DLD1 (cell line): Measurements from ENCODE around the gene SLC1A7.

Experiments
- in situ Hi-C: cut with HindIII; loops from 2 replicates; pipeline ENCODE4 v1.10.0; 2017; ENCODE audit warnings: low sequenced_read_pairs

The SLC1A7 gene

DNA sequence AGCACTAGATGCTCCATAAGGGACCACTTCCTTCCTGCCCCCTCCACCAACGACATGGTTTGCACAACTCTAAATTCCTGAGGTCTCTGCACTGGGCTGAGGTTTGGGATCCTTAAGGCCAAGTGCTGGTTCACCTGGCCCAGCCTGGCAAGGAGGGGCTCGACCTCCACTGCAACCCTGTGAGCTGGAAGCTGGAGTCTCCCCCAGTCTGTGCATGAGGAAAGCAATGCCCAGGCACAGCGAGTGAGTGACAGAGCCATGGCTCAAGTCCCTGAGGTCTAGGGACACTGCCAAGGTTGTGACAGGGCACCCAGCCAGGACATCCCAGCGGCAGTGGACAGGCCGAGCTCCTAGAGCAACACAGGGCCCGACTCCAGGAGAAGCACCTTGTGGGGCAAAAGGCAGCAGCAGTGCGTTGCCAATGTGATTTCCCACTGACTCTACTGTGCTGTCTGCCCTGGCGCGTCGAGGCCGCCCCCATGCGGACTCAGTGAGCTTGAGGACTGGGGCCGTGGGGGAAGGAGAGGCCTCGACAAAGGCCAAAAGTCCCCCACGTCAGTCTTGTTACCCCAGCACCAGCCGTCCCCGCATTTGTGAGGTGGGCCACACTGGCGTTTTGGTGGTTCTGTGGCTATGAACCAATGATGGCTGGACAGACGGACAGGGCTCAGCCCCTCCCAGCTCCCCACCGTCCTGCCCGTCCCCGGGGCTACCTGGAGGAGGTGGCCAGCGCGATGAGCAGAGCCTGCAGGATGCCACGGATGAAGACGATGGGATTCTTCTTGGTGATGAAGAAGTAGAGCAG is 50.4 kb downstream of the SLC1A7 start:
- in situ Hi-C loops, result no loop called here

DNA sequence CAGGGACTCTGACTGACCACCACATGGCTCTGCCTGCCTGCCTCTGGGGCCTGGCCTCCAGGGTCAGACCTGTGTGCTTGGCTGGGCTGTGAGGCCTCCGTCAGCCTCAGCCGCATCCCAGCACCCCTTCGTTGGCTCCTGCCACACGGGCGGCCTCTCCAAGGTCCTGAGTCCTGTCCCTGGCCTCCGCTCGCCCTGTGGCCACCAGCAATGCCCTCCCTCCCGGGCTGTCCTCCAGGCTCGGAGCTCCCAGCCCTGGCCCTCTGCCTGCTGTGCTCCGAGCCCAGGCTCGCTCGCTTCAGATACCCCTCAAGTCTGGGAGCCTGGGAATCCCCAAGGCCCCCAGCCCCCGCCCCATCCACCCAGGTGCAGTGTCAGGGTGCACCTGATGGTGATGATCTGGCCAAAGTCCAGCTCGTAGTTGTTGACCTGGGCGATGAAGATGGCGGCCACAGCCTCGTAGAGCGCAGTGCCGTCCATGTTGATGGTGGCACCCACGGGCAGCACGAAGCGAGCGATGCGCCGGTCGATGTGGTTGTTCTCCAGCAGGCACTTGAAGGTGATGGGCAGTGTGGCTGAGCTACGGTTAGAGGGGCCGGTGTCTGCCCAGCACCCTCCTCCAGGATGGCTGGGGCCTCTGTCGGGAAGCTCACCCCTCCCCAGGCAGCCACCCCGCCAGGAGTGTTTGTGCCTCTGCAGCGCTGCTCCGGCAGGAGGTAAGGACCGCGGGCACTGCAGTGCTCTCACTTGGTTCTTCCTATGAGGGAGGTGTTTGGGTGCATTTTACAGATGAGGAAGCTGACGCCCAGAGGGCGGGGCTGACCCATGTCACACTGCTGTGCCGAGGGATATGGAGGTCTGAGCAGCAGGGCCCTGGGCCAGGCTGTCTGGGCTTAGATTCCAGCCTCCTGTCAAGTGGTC is 52.0 kb downstream of the SLC1A7 start:
- in situ Hi-C loops, result no loop called here

- in situ Hi-C loops, result no loop called here
Observed at GRCh38 chr1:53089478-53090226, 52.8 kb downstream of the SLC1A7 start.

DNA sequence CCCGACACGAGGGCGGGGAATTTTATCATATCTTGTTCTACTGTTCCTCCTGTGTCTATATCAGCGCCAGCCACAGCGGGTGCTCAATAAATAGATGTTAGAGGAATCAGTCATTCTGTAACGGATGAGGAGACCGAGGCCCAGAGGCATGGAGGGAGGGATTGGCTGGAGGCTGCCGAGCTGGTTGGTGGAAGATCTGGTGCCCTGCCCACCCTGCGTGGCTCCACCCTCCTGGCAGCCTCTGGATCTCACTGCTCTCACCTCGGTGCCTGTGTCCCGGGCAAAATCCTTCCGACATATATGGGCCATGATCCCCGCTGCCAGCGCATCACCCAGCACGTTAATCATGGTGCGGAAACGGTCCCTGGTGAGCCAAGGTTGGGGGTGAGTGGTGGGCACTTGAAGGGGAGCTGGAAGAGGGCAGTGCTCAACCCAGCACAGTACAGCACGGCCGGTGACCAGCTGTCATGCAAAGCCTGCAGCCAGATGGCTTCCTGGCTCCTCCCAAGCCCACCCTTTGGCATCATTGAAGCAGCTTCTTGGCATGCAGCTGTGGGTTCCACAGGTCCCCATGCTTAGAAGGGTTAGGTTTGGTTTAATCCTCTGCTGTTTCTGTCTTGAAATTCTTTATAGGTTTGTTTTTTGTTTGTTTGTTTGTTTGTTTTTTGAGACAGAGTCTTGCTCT is 53.7 kb downstream of the SLC1A7 start:
- in situ Hi-C loops, result no loop called here

DNA sequence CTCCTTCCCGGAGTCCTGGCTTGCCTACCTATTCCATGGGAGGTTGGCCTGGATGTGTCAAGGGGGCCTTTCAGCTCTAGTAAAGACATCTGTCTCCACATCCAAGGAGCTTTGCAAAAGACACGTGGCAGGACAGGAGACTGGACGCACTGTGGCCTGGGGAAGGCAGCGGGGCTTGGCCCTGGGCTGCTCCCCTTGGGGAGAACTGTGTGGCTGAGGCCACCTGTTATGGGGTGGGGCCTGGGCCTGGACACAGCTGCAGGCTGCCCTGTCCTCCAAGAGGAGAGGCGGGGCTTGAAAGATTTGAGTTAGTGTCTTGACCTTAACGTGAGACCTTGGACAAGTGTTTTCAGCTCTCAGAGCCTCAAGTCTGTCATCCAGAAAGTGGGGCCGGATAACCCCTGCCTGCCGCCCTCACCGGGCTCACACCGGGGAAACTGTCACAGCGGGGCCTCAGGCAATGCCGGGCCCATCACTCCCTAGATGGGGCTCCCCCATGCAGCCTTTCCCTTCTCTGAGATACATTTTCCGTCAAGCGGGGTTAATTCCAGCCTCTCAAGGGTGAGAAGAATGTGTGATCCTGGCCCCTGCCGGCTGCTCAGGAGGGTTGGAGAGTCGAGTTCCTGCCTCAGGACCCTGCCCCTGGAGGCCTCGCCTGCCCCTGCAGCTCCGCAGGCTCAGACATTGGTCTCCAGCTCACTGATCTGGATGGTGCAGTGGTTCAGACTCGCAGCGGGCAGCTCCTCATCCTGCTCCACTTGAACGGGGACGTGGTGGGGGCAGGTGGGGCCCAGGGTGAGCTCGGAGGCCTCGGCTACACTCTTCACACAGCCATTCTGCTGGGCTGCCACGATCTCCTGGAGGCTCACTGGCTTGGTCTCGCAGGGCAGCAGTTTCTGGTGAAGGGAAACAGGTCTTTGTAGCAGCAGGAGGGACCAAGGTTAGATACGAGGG is 54.8 kb downstream of the SLC1A7 start:
- in situ Hi-C loops, result no loop called here

GRCh38 chr1:53086491-53087070 is 55.9 kb downstream of the SLC1A7 start:
- in situ Hi-C loops, result no loop called here

GRCh38 chr1:53085405-53085804 is 57.0 kb downstream of the SLC1A7 start:
- in situ Hi-C loops, result no loop called here

DNA sequence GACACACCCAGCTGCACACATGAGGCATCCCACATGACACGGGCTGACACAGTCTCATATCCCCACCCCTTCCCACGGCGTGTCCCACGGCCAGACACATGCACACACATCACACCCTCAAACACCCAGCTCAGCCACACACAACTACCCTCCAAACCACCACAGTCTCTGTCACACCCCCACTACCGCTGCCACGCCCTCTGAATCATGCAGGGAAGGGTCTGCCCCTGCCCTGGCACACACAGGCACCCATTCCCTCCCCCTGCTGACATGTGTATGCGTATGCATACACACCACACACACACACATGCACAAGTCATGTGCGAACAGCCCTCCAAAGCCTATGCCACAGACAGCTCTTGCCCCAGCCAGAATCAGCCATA is 57.9 kb downstream of the SLC1A7 start:
- in situ Hi-C loops, result no loop called here

DNA sequence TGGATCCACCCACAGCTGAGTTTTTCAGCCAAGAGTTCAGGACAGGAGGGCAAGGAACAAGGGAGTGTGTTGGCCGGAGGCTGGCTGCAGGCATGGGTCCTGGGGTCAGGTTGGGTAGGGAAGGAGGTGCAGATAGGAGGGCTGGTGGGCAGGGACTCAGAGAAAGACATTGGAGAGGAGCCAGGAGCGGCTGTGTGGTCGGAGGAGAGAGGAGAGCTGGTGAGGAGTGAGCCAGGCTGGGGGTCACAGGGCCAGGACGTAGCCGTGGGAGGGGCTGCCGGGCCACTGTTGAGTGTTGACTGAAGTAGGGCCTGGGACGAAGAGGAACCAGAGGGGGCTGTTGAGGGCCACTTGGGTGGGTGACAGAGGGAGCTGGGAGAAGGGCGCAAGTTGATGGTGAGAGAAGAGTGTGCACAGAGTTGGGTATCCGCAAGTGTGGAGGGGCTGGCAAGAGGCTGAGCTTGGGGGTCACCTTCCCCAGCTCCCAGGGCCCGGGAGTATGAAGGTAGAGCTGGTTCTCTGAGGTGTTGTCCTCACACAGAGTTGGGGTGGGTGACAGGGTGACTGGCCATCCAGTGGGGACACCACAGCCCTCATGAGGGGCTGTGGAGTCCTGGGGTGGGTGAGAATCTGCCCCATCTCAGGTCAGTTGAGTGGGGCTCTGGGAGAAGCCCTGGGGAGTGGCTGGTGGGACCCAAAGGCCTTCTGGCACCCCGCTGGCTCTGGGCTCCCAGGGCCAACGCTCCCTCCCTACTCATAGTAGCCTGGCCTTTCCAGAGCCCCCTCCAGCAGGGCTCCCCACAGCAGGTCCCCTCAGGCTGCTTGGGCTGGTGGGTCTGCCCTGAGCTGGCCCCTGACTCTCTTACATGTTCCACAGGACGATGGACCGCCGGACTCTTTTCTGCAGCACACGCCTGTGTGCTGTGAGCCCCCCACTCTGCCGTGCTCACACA is 58.5 kb downstream of the SLC1A7 start:
- in situ Hi-C loops, result no loop called here

DNA sequence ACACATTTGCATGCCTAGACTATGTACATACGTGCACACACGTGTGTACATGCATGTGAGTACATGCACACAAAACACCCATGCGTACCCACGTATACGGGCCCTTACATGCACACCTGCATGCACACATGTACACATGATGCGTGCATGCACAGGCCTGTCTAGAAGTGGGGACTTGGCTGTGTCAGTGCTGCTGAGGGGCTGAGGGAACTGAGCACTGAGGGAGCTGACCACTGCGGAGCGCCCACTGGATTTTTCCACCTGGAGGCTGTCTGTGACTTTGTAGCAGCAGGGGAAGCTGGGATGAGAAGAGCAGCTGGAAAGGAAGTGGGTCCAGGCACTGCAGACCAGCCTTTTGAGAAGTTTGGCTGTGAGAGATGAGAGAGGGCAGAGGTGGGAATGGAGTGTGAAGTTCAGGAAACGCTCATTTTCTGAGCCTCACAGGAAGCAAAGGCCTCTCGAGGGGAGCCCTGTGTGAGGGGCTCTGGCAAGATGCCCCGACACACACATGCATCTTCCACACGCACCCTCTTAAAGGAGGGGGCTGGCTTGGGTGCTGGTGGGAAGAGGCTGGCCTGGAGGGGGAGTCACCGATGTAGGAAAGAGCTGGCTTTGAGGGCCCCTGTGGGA is 59.5 kb downstream of the SLC1A7 start:
- in situ Hi-C loops, result no loop called here

GRCh38 chr1:53081384-53082066 is 60.9 kb downstream of the SLC1A7 start:
- in situ Hi-C loops, result no loop called here

DNA sequence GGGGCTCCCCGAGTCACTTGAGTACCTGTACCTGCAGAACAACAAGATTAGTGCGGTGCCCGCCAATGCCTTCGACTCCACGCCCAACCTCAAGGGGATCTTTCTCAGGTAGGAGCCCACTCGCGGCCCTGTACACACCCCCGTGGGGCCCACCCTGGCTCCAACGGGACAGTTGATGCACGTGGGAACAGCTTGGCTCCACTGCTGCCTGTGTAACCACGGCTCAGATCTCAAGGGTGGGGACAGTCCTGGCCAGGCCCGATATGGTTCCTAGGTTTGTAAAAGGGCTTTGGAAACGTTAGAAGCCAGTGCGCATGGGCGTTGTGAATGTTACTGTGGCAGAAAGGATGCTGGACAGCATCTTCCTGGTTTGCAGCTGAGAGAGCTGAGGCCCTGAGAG is 61.7 kb downstream of the SLC1A7 start:
- in situ Hi-C loops, result no loop called here

- in situ Hi-C loops, result no loop called here
Observed at GRCh38 chr1:53080041-53080440, 62.4 kb downstream of the SLC1A7 start.

DNA sequence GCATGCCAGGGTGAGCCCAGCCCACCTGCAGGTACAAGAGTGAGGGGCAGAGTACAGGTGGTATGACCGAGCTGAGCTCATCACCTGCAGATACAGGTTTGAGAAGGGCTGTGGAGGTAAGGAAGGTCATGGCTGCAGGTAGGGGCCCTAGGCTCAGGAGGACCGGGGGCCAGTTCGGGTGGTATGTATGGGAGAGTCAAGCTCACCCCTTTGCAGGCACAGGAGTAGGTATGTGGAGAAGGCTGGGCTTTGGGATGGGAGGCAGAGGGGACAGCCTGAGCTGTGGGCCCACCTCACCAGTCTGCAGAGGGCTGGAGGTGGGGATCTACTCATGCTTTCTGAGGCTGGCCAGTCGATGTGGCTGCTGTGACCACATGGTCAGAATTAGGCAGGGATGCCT is 63.2 kb downstream of the SLC1A7 start:
- in situ Hi-C loops, result no loop called here

- in situ Hi-C loops, result no loop called here
Observed at GRCh38 chr1:53078333-53079101, 63.9 kb downstream of the SLC1A7 start.

DNA sequence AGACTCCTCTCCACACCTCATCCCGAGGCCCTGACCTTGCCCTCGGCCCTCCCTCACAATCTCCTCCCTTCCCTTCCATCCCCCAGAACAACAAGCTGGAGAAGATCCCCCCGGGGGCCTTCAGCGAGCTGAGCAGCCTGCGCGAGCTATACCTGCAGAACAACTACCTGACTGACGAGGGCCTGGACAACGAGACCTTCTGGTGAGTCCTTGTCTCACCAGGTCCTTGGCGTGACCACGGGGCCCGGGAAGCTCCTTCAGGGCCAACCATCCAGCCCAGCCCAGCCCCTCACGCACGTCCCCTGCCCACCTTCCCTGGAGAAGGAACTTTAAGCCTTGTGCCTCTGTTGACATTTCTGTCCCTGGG is 64.9 kb downstream of the SLC1A7 start:
- in situ Hi-C loops, result no loop called here
